ENCODE measurements around the gene MEX3B.
"Not testable (repeated sequence)": the region's sequence is repeated elsewhere in the genome, so short reads cannot be mapped to it uniquely, and the experiment has no call there.

GRCh38 chr15:81995081-81995480 is 50.7 kb downstream of the MEX3B start:
- TF ChIP-seq CTCF (IDR thresholded peaks at IDR 0.05; ENCODE audit: insufficient read depth, low read depth, low read length); EZH2 (IDR thresholded peaks at IDR 0.05; ENCODE audit: insufficient read depth, low read length): not testable (repeated sequence)

All from astrocyte (in vitro differentiated cells and primary cell).